Activated CD4-positive, alpha-beta T cell treated with anti-CD3 and anti-CD28 coated beads, Interleukin-2, amount 50 U/mL, for 4 hours (primary cell): ENCODE results near the gene IRX6.

Experiments
- DNase-seq, 2 experiments: peaks; one replicate each; pipeline ENCODE4 v3.0.0-alpha.2; 2020

IRX6 gene

GRCh38 chr16:55324285-55325079, 479 bp downstream of the IRX6 start:
- DNase-seq, result no peak

GRCh38 chr16:55325080-55325447, 1.1 kb downstream of the IRX6 start:
- DNase-seq, result no peak

- no peak for DNase-seq
Observed at GRCh38 chr16:55325458-55326109, 1.6 kb downstream of the IRX6 start.

GRCh38 chr16:55326261-55327092, 2.5 kb downstream of the IRX6 start:
- DNase-seq, result no peak

GRCh38 chr16:55328611-55329569, 4.9 kb downstream of the IRX6 start:
- no peak for DNase-seq

GRCh38 chr16:55329791-55330428, 5.9 kb downstream of the IRX6 start:
- no peak for DNase-seq

- no peak for DNase-seq
Observed at GRCh38 chr16:55330781-55331647, 7.0 kb downstream of the IRX6 start.

GRCh38 chr16:55331648-55332185, 7.7 kb downstream of the IRX6 start:
- no peak for DNase-seq

- DNase-seq, result no peak
Observed at GRCh38 chr16:55333684-55334083, 9.7 kb downstream of the IRX6 start.

GRCh38 chr16:55338646-55339045, 14.6 kb downstream of the IRX6 start:
- no peak for DNase-seq

GRCh38 chr16:55340445-55340844, 16.4 kb downstream of the IRX6 start:
- no peak for DNase-seq

GRCh38 chr16:55341681-55342080, 17.7 kb downstream of the IRX6 start:
- DNase-seq, result no peak

- no peak for DNase-seq
Observed at GRCh38 chr16:55346475-55346874, 22.5 kb downstream of the IRX6 start.

GRCh38 chr16:55349867-55350266, 25.9 kb downstream of the IRX6 start:
- no peak for DNase-seq

- DNase-seq, result no peak
Observed at GRCh38 chr16:55350984-55351383, 27.0 kb downstream of the IRX6 start.

GRCh38 chr16:55351936-55352335, 27.9 kb downstream of the IRX6 start:
- DNase-seq, result no peak

- no peak for DNase-seq
Observed at GRCh38 chr16:55357241-55357640, 33.2 kb downstream of the IRX6 start.

- no peak for DNase-seq
Observed at GRCh38 chr16:55359946-55360345, 35.9 kb downstream of the IRX6 start.

GRCh38 chr16:55364811-55365210, 40.8 kb downstream of the IRX6 start:
- no peak for DNase-seq

GRCh38 chr16:55367301-55367811, 43.4 kb downstream of the IRX6 start:
- DNase-seq, result no peak
